Stomach (tissue), 4 donors: ENCODE results near the gene ZNF83.

Experiments used
- CTCF ChIP-seq, 7 experiments: fragments of 450-650 bp in 4 of 7; fragments of 200-600 bp in 3 of 7; sonication (generic) in 3 of 7; IDR thresholded peaks; one replicate each; pipeline ENCODE4 v1.5.1; 2016 to 2019; ENCODE audit warnings: antibody characterized with exemption in 7 of 7, control low read depth in 2 of 7, mild to moderate bottlenecking in 1 of 7
- EP300 ChIP-seq: sonication (generic); formaldehyde crosslinking; IDR thresholded peaks from one replicate; pipeline ENCODE4 v1.6.1; 2017; ENCODE audit warnings: antibody characterized with exemption
- POLR2A ChIP-seq, 4 donors: fragments of 450-650 bp; IDR thresholded peaks; one replicate each; pipeline ENCODE4 v1.6.1; 2016; ENCODE audit warnings: antibody characterized with exemption in 4 of 4, control low read depth in 2 of 4, mild to moderate bottlenecking in 1 of 4, moderate library complexity in 1 of 4
- POLR2AphosphoS5 ChIP-seq, 3 donors: sonication (generic); formaldehyde crosslinking; IDR thresholded peaks; one replicate each; pipeline ENCODE4 v1.6.1; 2016; ENCODE audit warnings: antibody characterized with exemption in 3 of 3

- TF ChIP-seq EP300, result no peak
- TF ChIP-seq POLR2A (IDR thresholded peaks at IDR 0.05), result no peak
- TF ChIP-seq CTCF (IDR thresholded peaks at IDR 0.05), result no peak
- TF ChIP-seq POLR2AphosphoS5 (IDR thresholded peaks at IDR 0.05), result no peak
These were observed 34.9 kb upstream of the ZNF83 start for GRCh38 chr19:52673014-52673413.
